ENCODE data around the gene SFT2D3. TPM values are rescaled to one million over a fixed set of nuclear protein-coding genes. Genes with fewer than 3 reads are reported as not detected.

SFT2D3 gene
- total and polyA plus RNA-seq, 9 of the 15 experiments (the other 6 are each of a cell fraction or from before 2014, with no cell fraction given): 7.5 to 9.9 (median 8.9) TPM; not detected in 2

- TF ChIP-seq KLF13 (tag; IDR thresholded peaks at IDR 0.05; ENCODE audit: borderline replicate concordance, low read depth) (no peak), MCM5 (IDR thresholded peaks at IDR 0.05; ENCODE audit: low read depth) (no peak), E2F4 (CRISPR knock-in tag; IDR thresholded peaks at IDR 0.05; ENCODE audit: low read depth) (no peak; the same call in 1 of the 2 replicates), SIN3A (IDR thresholded peaks at IDR 0.05; ENCODE audit: borderline replicate concordance in 2 of 2, control insufficient read depth in 1 of 2, low read depth in 2 of 2, low read length in 2 of 2) (peak in 1 of 2 experiments; percentile 15; a peak in 1 of 4 replicates)
These were observed 526 bp downstream of the SFT2D3 start (continued) for GRCh38 chr2:127701651-127702394.

GRCh38 chr2:127702395-127703009 is 1.2 kb downstream of the SFT2D3 start:
- FAIRE-seq: peak; percentile 80
- H3K27ac ChIP-seq (ENCODE audit: extremely low read depth, low read depth, low read length): peak overlapping the region; percentile 95
- POLR2A ChIA-PET: interaction anchor here (0.6 to 1.3 kb wide), 7 partner anchors 10 to 477 kb away, joined by 3 to 4 read pairs (median 3); no protein-coding TSS in a partner anchor
- peak overlapping the region; percentile 81 to 99 for H3K9ac ChIP-seq (ENCODE audit: insufficient read depth in 1 of 2, low read depth in 2 of 2, low read length in 2 of 2)
- H3K79me2 ChIP-seq (ENCODE audit: control insufficient read depth, insufficient read depth, low read length): peaks cover 35% of the 10 kb centered on the region
- peak overlapping the region; percentile 93 for H3K4me2 ChIP-seq (ENCODE audit: insufficient read depth, low read length)
- intact Hi-C loops (cut with micrococcal nuclease) (no loop called here), in situ Hi-C loops (cut with MboI) (no loop called here)
- H3K9me3 ChIP-seq (replicated peaks; ENCODE audit: control insufficient read depth, insufficient read depth, low read depth, low read length): no peaks in the 10 kb centered on the region
- CTCF ChIA-PET (ENCODE audit: low intra/inter-chr PET ratio): interaction anchor here (0.6 kb wide), 1 partner anchor 141 kb away, joined by 3 read pairs; no protein-coding TSS in a partner anchor
- H3K4me1 ChIP-seq (replicated peaks in 1 of 2; ENCODE audit: control insufficient read depth in 2 of 2, insufficient read depth in 2 of 2, low read length in 2 of 2): peaks cover 18 to 26% of the 10 kb centered on the region in 2 experiments
- peak overlapping the region; percentile 83 for H3K4me3 ChIP-seq
- BruUV-seq (replicated peaks): TSS peak; percentile 74
- H2AFZ ChIP-seq (ENCODE audit: low read depth, low read length): peak overlapping the region; percentile 3; the same call in 1 of the 2 replicates
- no peaks in the 10 kb centered on the region for H3K9me1 ChIP-seq (ENCODE audit: control insufficient read depth, insufficient read depth, low read length)
- H3K27me3 ChIP-seq (ENCODE audit: control insufficient read depth in 2 of 2, insufficient read depth in 2 of 2, low read length in 2 of 2): no peaks in the 10 kb centered on the region
- no peak for ATAC-seq
- H3K36me3 ChIP-seq (ENCODE audit: control insufficient read depth, insufficient read depth, low read length): peaks cover 46% of the 10 kb centered on the region
- peak in 1 of 4 experiments; percentile 10 for DNase-seq (ENCODE audit: extremely low read depth in 1 of 4, low spot score in 3 of 4)
- no peaks in the 10 kb centered on the region; the same call in none of the 2 replicates for H4K20me1 ChIP-seq (replicated peaks; ENCODE audit: control insufficient read depth, insufficient read depth, low read length)
- 5% methylated on average over 19 of the region's 19 CpGs for WGBS (ENCODE audit: insufficient coverage, low coverage, missing lambda C conversion rate)
- TF ChIP-seq E2F1 (CRISPR knock-in tag; IDR thresholded peaks at IDR 0.05): 0 out of 2 replicates have a peak, but pooled peaks have one; percentile 8
- 0 out of 4 replicates have a peak, but pooled peaks of 1 of the 2 experiments have one; percentile 32 for TF ChIP-seq ARNT (IDR thresholded peaks at IDR 0.05)
- TF ChIP-seq HCFC1 (IDR thresholded peaks at IDR 0.05; ENCODE audit: low read depth, low read length): no peak
- no peak for TF ChIP-seq CHD2 (IDR thresholded peaks at IDR 0.05; ENCODE audit: low read depth, low read length)
- 0 out of 2 replicates have a peak, but pooled peaks have one; percentile 8 for TF ChIP-seq ZNF224 (CRISPR knock-in tag; IDR thresholded peaks at IDR 0.05)
- TF ChIP-seq ESRRB (CRISPR knock-in tag; IDR thresholded peaks at IDR 0.05; ENCODE audit: borderline replicate concordance): no peak
- TF ChIP-seq ZNF212 (CRISPR knock-in tag; IDR thresholded peaks at IDR 0.05): no peak
- 0 out of 2 replicates have a peak, but pooled peaks have one; percentile 27 for TF ChIP-seq PHF21A (IDR thresholded peaks at IDR 0.05; ENCODE audit: borderline replicate concordance, low read depth)
- TF ChIP-seq MLLT1 (IDR thresholded peaks at IDR 0.05): peak in 1 of 2 experiments; percentile 37; a peak in 1 of 4 replicates
- no peak for TF ChIP-seq KDM2B (CRISPR knock-in tag; IDR thresholded peaks at IDR 0.05)
- TF ChIP-seq EP400 (IDR thresholded peaks at IDR 0.05): no peak
- peak; percentile 51 for TF ChIP-seq SUPT5H (IDR thresholded peaks at IDR 0.05)

Measured in K562 (cell line).